Limb (tissue), 2 donors: Measurements from ENCODE around the gene ANKRD1.

Experiments used
- DNase-seq, 2 donors: peaks; one replicate each; pipeline ENCODE4 v3.0.0-alpha.2; 2016; ENCODE audit errors: extremely low spot score in 2 of 2

The ANKRD1 gene

DNA sequence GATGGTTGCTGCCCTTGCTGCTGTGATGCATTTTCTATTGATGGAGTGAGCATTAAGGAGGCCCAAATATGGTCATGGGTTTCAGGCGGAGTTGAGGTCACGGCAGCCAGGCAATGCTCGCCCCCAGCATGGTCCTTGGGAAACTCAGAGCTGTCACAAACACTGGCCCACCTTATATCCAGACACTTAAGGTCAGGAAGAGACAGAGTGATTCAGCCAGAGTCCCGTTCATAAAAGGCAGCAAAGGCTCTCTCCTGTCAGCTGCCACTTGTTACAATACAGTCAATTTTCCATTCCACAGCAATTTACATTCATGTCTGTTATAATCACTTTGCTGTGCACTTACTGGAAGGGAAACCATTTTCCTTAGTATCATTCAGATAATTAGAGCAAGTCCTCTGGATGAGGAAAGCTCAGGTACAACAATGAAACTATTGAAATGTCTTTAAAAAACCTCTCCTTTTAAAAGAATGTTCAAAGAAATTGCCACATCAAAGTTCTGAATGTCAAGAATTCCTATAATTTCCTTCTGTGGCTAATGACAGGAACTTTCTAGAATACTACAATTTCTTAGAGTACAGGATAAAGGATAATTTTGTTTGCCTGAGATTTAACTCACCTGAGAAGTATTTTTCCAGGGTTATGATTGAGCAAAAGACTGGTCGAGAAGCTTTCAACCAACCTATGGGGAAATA is 14.8 kb upstream of the ANKRD1 start:
- no peak for DNase-seq

DNA sequence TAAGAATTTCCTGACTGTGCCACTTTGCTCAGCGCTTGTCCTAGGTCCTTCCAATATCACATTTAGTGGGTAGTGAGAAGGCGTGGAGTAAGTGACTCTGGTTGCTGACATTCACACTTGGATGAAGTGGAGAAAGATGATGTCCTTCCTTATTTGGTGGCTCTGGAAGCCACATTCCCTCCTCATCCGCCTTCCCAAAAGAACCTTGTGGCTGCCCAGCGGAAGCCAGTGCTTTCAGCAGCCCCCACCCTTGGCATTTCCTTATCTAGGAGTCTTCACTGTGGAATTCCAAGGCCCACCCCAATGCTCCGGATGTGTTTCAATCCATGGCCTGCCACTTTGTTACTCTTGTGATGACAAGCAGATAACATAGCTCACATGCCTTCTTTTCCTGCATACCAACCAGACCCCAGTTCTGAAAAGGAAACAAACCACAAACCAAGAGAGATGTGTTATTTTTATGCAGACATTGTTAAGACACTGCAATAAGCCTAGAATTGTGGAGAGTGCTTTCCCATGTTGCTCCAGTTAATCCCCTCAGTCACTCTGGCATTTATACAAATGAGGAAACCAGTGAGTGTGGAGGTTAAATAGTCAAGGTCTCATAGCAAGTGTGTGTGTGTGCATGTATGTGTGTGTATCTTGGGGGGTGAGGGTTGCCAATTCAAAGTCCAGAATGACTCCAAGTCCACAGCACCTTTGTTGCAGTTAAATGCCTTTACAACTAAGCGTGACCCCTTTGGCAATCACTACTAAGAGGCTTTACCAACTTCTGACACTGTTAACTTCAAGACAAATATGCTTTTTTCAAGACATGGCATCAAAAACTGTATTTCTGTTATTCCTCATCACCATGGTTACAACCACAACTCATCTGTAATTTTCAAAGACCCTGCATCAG is 10.3 kb upstream of the ANKRD1 start:
- peak in 1 of 2 donors; percentile 63 for DNase-seq

DNA sequence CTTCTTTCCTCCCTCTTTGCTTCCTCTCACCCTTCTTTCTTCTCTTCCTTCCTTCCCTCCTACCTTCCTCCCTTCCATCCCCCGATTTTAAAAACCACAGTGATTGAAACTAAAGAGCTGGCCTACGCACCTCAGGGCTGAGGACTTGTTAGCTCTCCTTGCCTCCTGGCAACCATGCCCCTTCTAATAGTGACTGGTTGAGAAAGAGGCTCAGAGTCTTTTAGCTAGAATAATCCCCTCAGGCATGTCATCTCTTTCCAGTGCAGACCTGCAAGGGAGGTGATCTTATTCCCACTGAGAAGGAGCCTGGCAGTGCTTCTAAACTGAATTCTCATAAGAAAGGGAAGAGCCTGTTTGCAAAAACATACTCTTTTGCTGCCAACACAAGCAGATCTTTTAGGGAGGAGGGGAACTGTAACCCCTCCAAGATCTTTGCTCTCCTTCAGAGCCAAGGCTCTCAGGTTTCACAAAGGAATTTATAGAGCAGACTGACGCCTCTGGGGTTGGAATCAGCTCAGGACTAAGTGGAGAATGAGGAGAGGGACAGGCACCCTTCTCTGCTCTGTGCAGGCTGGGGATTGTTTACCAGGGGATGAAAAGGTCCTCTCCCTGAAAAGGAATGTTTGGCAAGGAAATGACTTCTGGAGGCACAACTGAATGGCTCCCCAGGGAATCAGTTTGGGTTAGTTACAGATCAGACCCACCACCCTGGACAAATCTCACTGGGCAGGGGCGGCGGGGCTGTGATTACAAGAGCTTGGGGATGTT is 9.4 kb upstream of the ANKRD1 start:
- DNase-seq = peak; percentile 49 to 72

DNA sequence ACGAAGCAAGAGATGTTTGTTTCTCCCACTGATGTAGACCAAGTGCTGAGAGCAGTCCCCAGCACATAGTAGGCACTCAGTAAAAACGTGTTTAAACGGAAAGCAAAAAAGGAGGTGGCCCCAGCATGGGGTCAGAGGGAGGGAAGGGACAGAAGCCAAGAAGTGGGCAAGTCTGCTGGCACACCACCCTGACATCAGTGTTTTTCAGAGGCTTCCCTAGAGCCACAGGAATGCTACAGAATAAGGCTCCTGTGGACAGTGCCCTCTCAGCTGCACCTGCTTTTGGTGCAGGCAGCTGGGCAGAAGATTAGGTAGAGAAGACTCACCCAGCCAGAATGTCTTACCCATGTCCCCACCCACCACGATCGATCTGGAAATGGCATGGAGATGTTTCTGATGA is 8.3 kb upstream of the ANKRD1 start:
- DNase-seq = no peak

DNA sequence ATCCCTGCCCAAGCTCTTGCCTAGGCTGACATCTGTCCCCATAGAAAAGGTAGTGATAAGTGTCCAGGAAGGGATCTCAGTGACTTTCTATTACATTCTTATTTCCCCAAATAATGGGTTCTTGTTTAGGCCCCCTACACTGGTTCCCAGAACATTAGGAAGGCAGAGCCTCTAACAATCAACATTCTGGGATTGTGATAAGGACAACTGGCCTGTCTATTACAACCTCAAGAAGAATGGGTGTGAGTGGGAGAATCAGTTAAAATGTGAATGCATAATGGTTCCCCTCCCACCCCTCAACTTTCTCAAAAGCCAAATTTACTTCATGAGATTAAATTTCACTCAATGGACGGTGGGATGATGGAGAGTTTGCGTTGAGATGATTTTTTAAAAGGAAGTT is 6.4 kb upstream of the ANKRD1 start:
- no peak for DNase-seq

DNA sequence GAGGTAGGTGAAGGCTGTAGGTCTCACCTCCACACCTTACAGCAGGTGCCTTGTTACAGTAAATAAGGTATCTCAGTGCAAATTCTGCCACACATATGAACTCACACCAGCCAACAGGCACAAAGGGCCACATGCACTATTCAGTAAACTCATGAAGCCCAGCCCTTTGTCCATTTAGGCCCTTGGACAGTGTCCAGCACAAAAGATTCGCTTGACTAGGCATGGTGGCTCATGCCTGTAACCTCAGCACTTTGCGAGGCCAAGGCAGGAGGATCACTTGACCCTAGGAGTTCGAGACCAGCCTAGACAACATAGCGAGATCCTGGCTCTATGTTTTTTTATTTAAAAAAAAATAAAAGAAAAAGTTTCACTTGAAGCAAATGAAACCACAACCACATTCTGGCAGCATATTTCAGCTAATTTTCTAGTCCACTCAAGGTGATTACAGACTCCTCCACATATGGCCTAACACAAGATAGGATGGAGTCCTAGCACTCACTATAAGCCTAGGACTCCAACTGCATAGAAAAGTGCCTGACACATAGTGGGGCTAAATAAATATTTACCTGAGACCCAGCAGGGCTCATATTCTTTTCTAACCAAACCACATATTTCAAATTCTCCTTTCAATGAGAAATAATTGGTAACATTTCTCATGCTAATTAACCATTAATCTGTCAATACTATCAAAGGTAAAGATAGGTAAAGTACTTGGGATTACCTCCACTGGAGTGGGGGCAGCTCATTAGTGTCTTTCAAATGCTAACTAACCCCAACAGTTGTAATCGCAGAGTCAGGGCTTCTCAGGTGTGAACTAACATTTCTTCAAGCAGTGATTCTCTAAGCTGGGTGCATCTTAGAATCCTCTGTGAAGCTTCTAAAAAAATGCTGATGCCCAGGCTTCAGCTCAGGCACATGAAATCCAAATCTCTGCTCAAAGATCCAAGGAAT is 4.5 kb upstream of the ANKRD1 start:
- DNase-seq = no peak

DNA sequence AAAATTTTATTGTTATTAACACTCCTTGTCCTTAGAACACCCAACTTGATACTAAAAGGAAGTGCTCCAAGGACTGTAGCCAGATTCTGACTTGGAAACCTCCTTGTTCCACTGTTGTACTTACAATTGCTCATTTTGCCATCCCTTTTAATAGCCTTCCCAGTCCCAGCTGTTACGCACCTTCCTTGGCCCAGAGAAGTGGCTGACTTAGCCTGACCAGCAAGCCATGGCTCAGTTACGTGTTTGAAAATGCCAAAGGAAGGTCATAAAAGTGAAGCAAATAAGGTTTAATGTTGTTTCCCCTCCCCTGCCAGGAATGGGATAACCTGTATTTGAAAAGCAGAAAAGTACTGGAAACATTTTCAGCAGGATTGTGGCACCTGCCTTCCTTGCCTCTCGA is 3.7 kb upstream of the ANKRD1 start:
- no peak for DNase-seq

DNA sequence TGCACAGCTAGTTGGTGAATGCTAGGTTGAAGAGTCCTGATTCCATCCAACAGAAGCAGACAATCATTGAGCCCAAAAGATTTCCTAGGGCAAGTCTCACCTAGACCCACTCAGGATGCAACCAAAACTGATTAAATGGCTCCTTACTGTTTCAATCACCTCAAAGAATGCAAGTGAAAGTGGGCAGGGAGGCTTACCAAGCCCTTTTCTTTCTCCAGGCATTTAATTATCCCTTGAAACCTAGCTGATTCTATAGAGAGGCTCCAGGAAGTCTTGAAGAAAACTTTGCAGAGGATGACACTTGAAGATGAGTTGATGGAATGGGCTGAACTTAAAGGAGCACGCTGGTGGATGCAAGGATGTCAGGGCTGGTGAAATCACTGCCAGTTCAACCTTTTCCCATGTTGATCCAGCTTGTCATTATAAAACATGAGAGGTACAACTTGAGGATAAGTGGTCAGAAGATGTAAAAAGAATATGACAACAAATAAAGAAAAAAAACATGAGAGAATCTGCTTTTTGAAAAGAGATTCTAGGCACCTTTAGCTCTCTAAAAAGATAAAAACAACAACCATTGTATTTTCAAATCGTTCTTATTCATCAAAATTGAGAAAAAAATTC is 2.3 kb upstream of the ANKRD1 start:
- no peak for DNase-seq

DNA sequence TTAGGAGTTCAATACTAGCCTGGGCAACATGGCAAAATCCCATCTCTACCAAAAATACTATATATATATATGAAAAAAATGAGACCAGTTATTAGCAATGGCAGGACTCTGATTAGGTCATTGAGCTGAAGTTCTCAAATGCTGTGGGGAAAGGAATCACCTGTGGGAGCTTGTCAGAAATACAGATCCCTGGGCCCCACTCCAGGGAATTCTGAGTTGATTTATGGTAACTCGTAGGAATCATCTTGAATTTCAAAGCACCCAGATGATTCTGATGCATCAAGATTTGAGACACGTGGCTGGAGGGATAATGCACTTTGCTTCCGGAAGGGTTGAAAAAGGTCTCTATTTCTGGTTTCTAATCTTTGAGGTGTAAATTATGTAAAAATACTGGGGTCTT is 1.0 kb upstream of the ANKRD1 start:
- no peak for DNase-seq

DNA sequence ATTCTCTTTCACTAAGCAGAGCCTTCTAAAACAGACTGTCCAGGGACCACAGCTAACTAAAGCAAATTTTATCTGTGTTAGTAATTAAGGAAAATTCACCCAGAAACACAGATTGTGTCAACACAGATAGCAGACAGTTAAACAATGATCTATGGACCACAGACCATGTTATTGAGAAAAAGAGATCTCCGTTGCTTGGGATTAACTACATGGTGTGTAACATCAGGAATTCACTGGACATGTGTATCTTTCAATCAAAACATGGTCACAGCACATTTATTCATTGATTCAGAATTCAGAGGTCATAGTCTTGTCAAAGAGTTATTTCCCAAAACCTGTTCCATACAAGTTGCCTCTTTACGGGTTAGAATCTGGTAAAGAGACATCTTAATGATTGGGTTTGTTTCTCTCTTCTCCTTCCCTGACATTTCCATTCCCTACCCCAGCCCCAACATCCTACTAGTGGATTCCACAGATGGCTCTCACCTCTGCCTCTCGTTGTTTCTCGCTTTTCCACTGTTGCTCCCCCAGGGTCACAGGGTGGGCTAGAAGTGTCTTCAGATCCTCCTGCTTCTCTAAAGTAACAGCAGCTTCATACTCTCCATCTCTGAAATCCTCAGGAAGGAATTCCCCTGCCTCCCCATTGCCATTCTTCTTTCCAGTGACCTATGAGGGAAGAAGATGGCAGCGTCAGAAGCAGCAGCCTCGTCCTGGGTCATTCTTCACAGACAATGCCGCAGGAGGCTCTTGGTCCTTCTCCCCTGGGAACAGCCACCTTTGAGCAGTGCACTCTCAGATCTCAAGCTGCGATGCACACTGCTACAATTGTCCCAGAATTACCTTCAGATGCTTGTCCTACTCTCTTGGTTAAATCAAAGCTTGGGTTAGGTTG is 958 bp downstream of the ANKRD1 start:
- no peak for DNase-seq

DNA sequence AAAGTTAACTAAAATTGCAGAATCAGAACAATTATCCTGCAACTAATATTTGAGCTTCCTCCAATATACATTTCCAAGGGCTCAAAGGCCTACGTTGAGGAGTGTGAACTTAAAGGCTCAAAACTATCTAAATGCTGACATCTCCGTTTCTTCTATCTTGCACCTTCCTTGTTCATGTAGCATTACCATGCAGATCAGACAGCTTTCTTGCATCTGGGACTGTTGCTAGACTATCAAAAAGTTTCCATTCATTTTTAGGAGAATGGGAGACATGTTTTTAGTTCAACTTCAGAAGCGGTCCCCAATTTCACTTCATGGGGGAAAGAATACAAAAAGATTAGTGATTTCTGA is 2.9 kb downstream of the ANKRD1 start:
- no peak for DNase-seq

DNA sequence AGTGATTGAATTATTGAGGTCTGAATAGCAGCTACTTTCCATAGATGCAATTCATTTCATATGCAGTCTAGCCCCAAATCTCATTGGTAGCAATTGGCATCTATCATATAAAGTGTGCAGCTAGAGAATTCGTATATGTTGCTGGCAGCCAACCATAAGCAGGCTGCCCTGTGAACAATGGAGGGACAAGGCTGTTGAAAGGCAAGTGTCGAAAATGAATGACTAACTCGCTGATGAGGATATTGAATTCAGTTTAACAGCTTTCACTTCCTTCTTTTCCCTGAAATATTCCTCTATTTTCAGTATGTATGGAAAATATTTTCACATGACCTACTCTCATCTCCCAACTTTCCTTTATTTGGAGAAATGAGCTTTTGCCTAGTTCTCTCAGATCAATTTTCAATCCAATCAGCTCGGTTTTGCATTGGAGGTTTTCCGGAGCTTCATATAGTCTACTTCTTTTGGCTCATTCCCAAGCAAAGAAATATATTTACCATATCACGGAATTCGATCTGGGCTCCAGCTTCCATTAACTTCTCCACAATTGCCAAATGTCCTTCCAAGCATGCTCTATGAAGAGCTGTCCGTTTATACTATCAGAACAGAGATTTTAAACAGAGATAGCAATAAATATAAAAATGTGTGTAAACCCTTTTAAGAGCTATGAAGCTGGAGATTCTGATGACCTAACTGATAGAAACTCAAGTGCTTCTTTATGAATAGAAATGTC is 3.5 kb downstream of the ANKRD1 start:
- DNase-seq = peak in 1 of 2 donors; percentile 44

DNA sequence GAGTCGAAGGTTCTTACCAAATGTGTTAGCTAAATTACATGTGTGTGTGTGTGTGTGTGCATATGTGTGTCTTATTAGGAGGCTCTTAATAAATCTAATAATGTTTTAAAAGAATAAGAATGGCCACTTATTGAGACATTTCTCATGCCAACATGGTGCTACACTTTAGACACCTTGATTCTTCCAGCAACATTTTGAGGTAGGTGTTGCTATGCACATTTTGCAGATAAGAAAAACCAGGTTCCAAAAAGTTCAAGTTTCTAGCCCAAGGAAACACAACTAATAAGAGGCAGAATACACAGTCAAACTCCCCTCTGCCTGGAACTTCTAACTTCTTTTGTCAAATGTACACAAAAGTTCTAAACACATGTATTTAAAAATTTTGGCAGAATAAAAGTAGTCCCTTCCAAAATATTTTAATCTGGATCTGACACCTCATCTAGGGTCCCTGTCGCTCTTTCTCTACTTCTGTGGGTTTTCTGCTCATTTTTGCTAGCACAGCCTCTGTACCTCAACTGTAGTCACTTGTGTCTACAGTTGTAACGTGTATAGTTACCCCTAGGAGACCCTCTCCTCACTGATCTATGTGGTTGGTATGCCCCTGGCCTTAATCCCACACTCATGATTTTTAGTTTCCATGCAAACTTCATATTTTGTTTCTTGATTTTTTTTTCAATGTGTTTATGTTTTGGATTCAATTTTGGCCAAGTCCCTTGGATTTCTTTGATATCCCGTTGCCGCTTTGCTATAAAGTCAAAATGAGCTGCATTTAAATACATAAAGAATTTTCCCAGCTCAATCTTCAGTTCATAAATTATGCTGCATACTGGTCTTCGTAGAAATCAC is 4.3 kb downstream of the ANKRD1 start:
- DNase-seq = no peak

DNA sequence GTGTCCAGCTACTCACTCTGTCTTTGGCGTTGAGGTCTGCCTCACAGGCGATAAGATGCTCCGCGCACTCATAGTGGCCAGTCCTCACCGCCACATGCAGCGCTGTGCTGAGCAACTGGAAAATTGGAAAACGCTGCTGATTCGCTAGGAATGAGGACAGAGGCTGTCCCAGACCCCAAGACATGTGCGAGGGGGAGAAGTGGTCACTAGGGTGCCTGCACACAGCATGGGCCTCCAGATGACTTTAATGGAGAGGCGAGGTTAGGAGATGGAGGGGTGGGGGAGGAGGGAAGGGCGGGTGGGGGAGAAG is 5.2 kb downstream of the ANKRD1 start:
- DNase-seq = no peak

DNA sequence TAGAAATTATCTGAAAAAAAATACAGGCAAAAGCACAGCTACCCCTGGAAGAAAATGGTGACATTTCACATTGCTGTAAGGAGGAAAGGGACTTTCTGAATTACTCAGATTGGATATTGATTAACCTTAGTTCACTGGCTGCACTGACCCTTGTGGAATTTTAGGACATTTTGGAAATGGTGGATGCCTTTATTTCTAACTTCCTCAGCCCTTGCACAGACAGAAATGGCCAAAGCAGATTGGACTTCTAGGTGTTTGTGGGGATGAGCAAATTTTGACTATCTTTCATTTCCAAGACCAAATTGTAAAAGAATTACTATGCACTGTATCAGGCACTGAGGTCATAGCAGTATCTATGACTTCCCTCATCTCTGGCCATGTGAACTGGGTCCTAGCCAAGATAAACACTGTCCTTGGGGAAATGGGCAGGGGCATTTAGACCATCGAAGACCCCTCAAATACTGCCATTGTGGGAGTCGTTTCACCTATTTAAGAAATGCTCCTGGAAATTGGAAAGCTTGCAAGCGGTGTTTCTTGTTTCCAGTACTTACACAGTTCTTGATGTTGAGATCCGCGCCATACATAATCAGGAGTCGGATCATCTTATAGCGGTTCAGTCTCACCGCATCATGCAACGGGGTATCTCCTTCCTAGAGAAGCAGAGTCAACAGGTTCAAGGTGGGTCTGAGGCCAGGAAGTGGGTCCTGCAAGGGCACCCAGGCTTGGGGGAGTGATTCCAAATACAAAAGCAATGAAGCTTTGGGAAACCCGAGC is 5.7 kb downstream of the ANKRD1 start:
- no peak for DNase-seq

DNA sequence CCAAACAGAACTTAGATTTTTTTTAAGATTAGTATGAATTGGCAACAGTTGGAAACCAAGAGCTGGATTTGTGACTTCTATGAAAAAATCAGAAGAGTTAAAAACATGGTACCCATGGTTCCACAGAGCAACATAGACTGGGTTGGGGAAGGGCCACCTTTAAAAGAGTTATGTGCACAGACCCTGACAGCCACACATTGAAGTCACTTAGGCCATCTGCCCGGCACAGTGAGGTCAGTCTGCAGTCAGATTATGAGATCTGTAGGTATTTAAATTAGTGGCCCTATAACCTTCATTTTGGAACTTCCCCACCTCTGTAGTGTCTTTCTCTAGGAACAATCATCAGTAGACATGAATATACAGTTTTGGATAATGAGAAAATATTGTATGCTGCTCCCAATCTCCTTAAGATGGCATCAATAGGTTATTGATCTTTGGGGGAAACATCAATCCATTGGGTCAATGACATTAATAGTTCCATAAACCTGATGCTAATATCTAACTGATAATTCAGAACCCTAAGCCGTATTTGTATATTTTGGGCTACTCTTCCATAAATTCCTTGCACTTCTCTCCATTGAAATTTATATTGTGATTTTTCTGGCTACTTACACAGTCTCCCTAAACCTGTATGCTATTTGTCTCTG is 7.0 kb downstream of the ANKRD1 start:
- DNase-seq = no peak
